Endothelial cell of umbilical vein (primary cell): ENCODE measurements around the gene KSR1. TPM values are rescaled to one million over a fixed set of nuclear protein-coding genes. Genes with fewer than 3 reads are reported as not detected.
A peak's percentile ranks its signal among the peaks of the same experiment; 100 is the strongest.
"Not testable (repeated sequence)": the region's sequence is repeated elsewhere in the genome, so short reads cannot be mapped to it uniquely, and the experiment has no call there.

ENCODE experiments used
- BruUV-seq: library from RNA; stranded (reverse); fragments of 400-500 nt; replicated peaks from 2 replicates; lab custom pipeline; 2021; lab: Mats Ljungman, UMichigan
- CTCF ChIA-PET: fragments of 300-600, 350-600 bp; sonication (Branson Sonifier 250); formaldehyde crosslinking; loops from one replicate; lab custom pipeline; 2021; ENCODE audit warnings: antibody characterized with exemption, inconsistent platforms; lab: Charles Lee
- POLR2A ChIA-PET: fragments of 300-600, 350-600 bp; sonication (Branson Sonifier 250); formaldehyde crosslinking; loops from one replicate; lab custom pipeline; 2021; ENCODE audit warnings: antibody characterized with exemption, inconsistent platforms; lab: Charles Lee
- DNase-seq: peaks from one replicate; pipeline ENCODE4 v3.0.0-alpha.2; 2011; ENCODE audit warnings: low read depth, low spot score
- FAIRE-seq: peaks from 2 replicates; lab custom pipeline; 2011; peaks lifted over from hg19 to GRCh38; lab: Jason Lieb, UNC
- H2AFZ ChIP-seq: 2 replicates; pipeline ENCODE4 v1.6.0; 2012; ENCODE audit warnings: low read depth, low read length, control low read depth, inconsistent platforms
- H3K27ac ChIP-seq: 2 replicates; pipeline ENCODE4 v1.5.1; 2011; ENCODE audit warnings: low read depth, mild to moderate bottlenecking, control low read depth, low read length, moderate library complexity; ENCODE audit not compliant: insufficient read depth
- H3K27me3 ChIP-seq, 2 experiments: 2 replicates each; pipeline versions ENCODE4 v1.6.0 to v1.6.1; 2011; ENCODE audit warnings: low read length in 2 of 2, mixed read lengths in 1 of 2; ENCODE audit not compliant: control insufficient read depth in 2 of 2, insufficient read depth in 2 of 2
- H3K36me3 ChIP-seq, 2 experiments: 2 replicates in 1 of 2; 3 replicates in 1 of 2; pipeline ENCODE4 v1.5.1; 2011; ENCODE audit warnings: low read length in 2 of 2, mild to moderate bottlenecking in 1 of 2, moderate library complexity in 1 of 2; ENCODE audit not compliant: control insufficient read depth in 2 of 2, insufficient read depth in 2 of 2; ENCODE audit errors: extremely low read depth in 1 of 2
- H3K4me1 ChIP-seq: 3 replicates; pipeline ENCODE4 v1.5.1; 2011; ENCODE audit warnings: mild to moderate bottlenecking, low read length; ENCODE audit not compliant: control insufficient read depth, insufficient read depth; ENCODE audit errors: extremely low read depth
- H3K4me2 ChIP-seq: 2 replicates; pipeline ENCODE4 v1.6.1; 2011; ENCODE audit warnings: low read length, control low read depth, mixed read lengths; ENCODE audit not compliant: insufficient read depth
- H3K4me3 ChIP-seq, 3 experiments: fragments of 200-600 bp in 1 of 3; sonication (generic), shearing (Covaris generic) in 1 of 3; replicated peaks in 1 of 3; 2 replicates each; pipeline ENCODE4 v1.5.1; 2011 to 2016; ENCODE audit warnings: control low read depth in 3 of 3, low read length in 3 of 3, mild to moderate bottlenecking in 2 of 3, inconsistent platforms in 1 of 3, low read depth in 1 of 3, moderate library complexity in 1 of 3; ENCODE audit not compliant: insufficient read depth in 1 of 3
- H3K79me2 ChIP-seq: 2 replicates; pipeline ENCODE4 v1.6.0; 2012; ENCODE audit warnings: low read length, inconsistent platforms; ENCODE audit not compliant: control insufficient read depth, insufficient read depth
- H3K9ac ChIP-seq: replicated peaks from 2 replicates; pipeline ENCODE3; 2011; ENCODE audit warnings: low read length, control low read depth; ENCODE audit not compliant: insufficient read depth; ENCODE audit errors: extremely low read depth
- H3K9me1 ChIP-seq: replicated peaks from 3 replicates; pipeline ENCODE4 v1.6.0; 2011; ENCODE audit warnings: mild to moderate bottlenecking, low read length; ENCODE audit not compliant: control insufficient read depth, insufficient read depth; ENCODE audit errors: extremely low read depth
- H3K9me3 ChIP-seq: replicated peaks from 2 replicates; pipeline ENCODE4 v1.5.1; 2012; ENCODE audit warnings: low read length, inconsistent platforms; ENCODE audit not compliant: control insufficient read depth, insufficient read depth
- H4K20me1 ChIP-seq: replicated peaks from 2 replicates; pipeline ENCODE3; 2011; ENCODE audit warnings: mild to moderate bottlenecking, low read length; ENCODE audit not compliant: control insufficient read depth, insufficient read depth; ENCODE audit errors: extremely low read depth
- CTCF ChIP-seq, 2 donors: IDR thresholded peaks; 1 replicate in 1 of 2; 2 replicates in 1 of 2; pipeline ENCODE4 v1.5.1; 2011; ENCODE audit warnings: low read length in 2 of 2, mild to moderate bottlenecking in 2 of 2, moderate library complexity in 2 of 2, control low read depth in 1 of 2, inconsistent platforms in 1 of 2, low read depth in 1 of 2; ENCODE audit not compliant: insufficient read depth in 1 of 2; ENCODE audit errors: extremely low read depth in 1 of 2
- EZH2 ChIP-seq: IDR thresholded peaks from 2 replicates; pipeline ENCODE4 v1.6.1; 2012; ENCODE audit warnings: borderline replicate concordance, low read depth, mild to moderate bottlenecking, moderate library complexity, low read length, inconsistent platforms; ENCODE audit not compliant: severe bottlenecking
- FOS ChIP-seq: IDR thresholded peaks from 2 replicates; pipeline ENCODE4 v1.6.1; 2011; ENCODE audit warnings: mild to moderate bottlenecking, low read length, moderate library complexity, borderline replicate concordance; ENCODE audit not compliant: insufficient read depth
- GATA2 ChIP-seq: IDR thresholded peaks from 2 replicates; pipeline ENCODE4 v1.7.0; 2011; ENCODE audit warnings: low read depth, mild to moderate bottlenecking, moderate library complexity, mixed read lengths, low read length; ENCODE audit not compliant: insufficient read length, insufficient read depth
- MAX ChIP-seq: IDR thresholded peaks from 2 replicates; pipeline ENCODE4 v1.6.1; 2011; ENCODE audit not compliant: insufficient read depth, insufficient read length
- POLR2A ChIP-seq: IDR thresholded peaks from 2 replicates; pipeline ENCODE4 v1.6.1; 2012; ENCODE audit warnings: low read depth, mild to moderate bottlenecking, control low read depth, low read length
- dilution Hi-C: fragments of 300-500 bp; cut with MboI; formaldehyde crosslinking; loops from one replicate; pipeline ENCODE4 v1.15.0; 2019; ENCODE audit warnings: low sequenced_read_pairs; ENCODE audit not compliant: extremely low pct_ligation_motif_present
- intact Hi-C: fragments of 100-400 bp; cut with micrococcal nuclease; formaldehyde crosslinking; loops from one replicate; pipeline ENCODE4 v1.10.0; 2022
- polyA plus RNA-seq, 4 experiments: library from polyadenylated mRNA; depleted of rRNA in 3 of 4; stranded (reverse) in 3 of 4; unstranded in 1 of 4; fragments of >200 nt; gene quantifications; 2 replicates each; pipeline versions ENCODE4 v1.2.1 to v1.2.3, GENCODE V29; 2011 to 2012; ENCODE audit warnings: missing spikeins in 1 of 4
- total RNA-seq: library from RNA; stranded (reverse); gene quantifications from 2 replicates; pipeline ENCODE4 v1.2.3, GENCODE V29; 2021

The KSR1 gene
- total and polyA plus RNA-seq, 2 donors (not counting 3 experiments of a cell fraction or from before 2014, with no cell fraction given): 35.4 to 80.2 TPM

GRCh38 chr17:27430882-27431491, 25.3 kb upstream of the KSR1 start:
- FAIRE-seq: peak; percentile 91
- Histone ChIP-seq H3K4me2 (no peak overlapping the region), H3K79me2 (no peaks in the 10 kb centered on the region), H3K9ac (no peak overlapping the region), H3K27me3 (no peaks in the 10 kb centered on the region), H3K36me3 (no peaks in the 10 kb centered on the region), H3K9me3 (no peaks in the 10 kb centered on the region), H4K20me1 (no peaks in the 10 kb centered on the region), H3K27ac (no peak overlapping the region), H2AFZ (no peak overlapping the region), H3K4me1 (no peaks in the 10 kb centered on the region), H3K9me1 (no peaks in the 10 kb centered on the region), H3K4me3 (no peak overlapping the region)
- TF ChIP-seq EZH2 (no peak), CTCF (IDR thresholded peaks at IDR 0.05; ENCODE audit: extremely low read depth in 1 of 2, insufficient read depth in 1 of 2, low read depth in 1 of 2, low read length in 2 of 2) (peak; percentile 82 to 93), FOS (no peak), POLR2A (no peak)
- CTCF ChIA-PET: interaction anchor here (0.7 to 3.1 kb wide), 14 partner anchors 8 to 194 kb away, joined by 3 to 26 read pairs (median 7); no protein-coding TSS in a partner anchor
- no TSS peak for BruUV-seq
- intact Hi-C loops: loop anchor here (1.0 kb wide), 5 partner anchors 47 to 195 kb away; no protein-coding TSS in a partner anchor
- peak; percentile 74 for DNase-seq
- dilution Hi-C loops: loop anchor here (25.0 kb wide), 1 partner anchor 131 kb away; no protein-coding TSS in a partner anchor
- POLR2A ChIA-PET: no interaction called here

- H3K4me2 ChIP-seq: no peak overlapping the region
- BruUV-seq: no TSS peak
- H3K36me3 ChIP-seq: no peaks in the 10 kb centered on the region
- H2AFZ ChIP-seq: no peak overlapping the region
- H3K27me3 ChIP-seq: no peaks in the 10 kb centered on the region
- no peaks in the 10 kb centered on the region for H3K79me2 ChIP-seq
- no peak overlapping the region for H3K9ac ChIP-seq
- no peaks in the 10 kb centered on the region for H3K9me3 ChIP-seq
- TF ChIP-seq POLR2A: no peak
- no peak for TF ChIP-seq GATA2
- no peak for TF ChIP-seq MAX
- ChIA-PET POLR2A (no interaction called here), CTCF (interaction anchor here (1.1 to 1.7 kb wide), 2 partner anchors 79 to 166 kb away, joined by 6 read pairs; no protein-coding TSS in a partner anchor)
- DNase-seq (no peak), FAIRE-seq (no peak)
- no peaks in the 10 kb centered on the region for H4K20me1 ChIP-seq
- no peaks in the 10 kb centered on the region for H3K4me1 ChIP-seq
- no peaks in the 10 kb centered on the region for H3K9me1 ChIP-seq
- dilution Hi-C loops (loop anchor here (25.0 kb wide), 1 partner anchor 129 kb away; no protein-coding TSS in a partner anchor), intact Hi-C loops (no loop called here)
- H3K27ac ChIP-seq: no peak overlapping the region
- H3K4me3 ChIP-seq: no peak overlapping the region
Measured at GRCh38 chr17:27433521-27433920, 22.7 kb upstream of the KSR1 start.

GRCh38 chr17:27435431-27436070, 20.7 kb upstream of the KSR1 start:
- H3K79me2 ChIP-seq, FAIRE-seq, H3K4me1 ChIP-seq, POLR2A ChIA-PET, H3K27ac ChIP-seq, intact Hi-C loops, DNase-seq, H4K20me1 ChIP-seq, H3K27me3 ChIP-seq, H2AFZ ChIP-seq, H3K9ac ChIP-seq, H3K4me2 ChIP-seq, H3K9me1 ChIP-seq, BruUV-seq, H3K36me3 ChIP-seq, H3K9me3 ChIP-seq, H3K4me3 ChIP-seq: not testable (repeated sequence)
- dilution Hi-C loops: loop anchor here (25.0 kb wide), 1 partner anchor 127 kb away; no protein-coding TSS in a partner anchor
- CTCF ChIA-PET: interaction anchor here (0.8 kb wide), 1 partner anchor 81 kb away, joined by 5 read pairs; no protein-coding TSS in a partner anchor
